IMR-90 (cell line): Measurements from ENCODE around the gene TDRD6. TPM values are rescaled to one million over a fixed set of nuclear protein-coding genes. Genes with fewer than 3 reads are reported as not detected.

ENCODE experiments used
- ATAC-seq: fragments of 200-7000 bp; cut with Tn5 transposase; 2 replicates; pipeline ENCODE4 v1.9.1; 2020; ENCODE audit warnings: low read depth, mild to moderate bottlenecking, moderate library complexity
- BruUV-seq: library from RNA; stranded (reverse); fragments of 400-500 nt; replicated peaks from 2 replicates; lab custom pipeline; 2021; lab: Mats Ljungman, UMichigan
- CTCF ChIA-PET: fragments of 300-600 bp; formaldehyde crosslinking; extraction: SDS; loops from one replicate; lab custom pipeline; 2021; ENCODE audit warnings: antibody characterized with exemption; lab: Yijun Ruan, JAX
- POLR2A ChIA-PET: fragments of 300-600 bp; sonication (Branson Sonifier 250); formaldehyde crosslinking; loops from one replicate; lab custom pipeline; 2022; ENCODE audit warnings: antibody characterized with exemption; ENCODE audit not compliant: unreplicated experiment; lab: Charles Lee
- DNase-seq: peaks from one replicate; pipeline ENCODE4 v3.0.0; 2013
- H2AFZ ChIP-seq: replicated peaks from 2 replicates; pipeline ENCODE3; 2013; ENCODE audit warnings: low read length, mild to moderate bottlenecking; ENCODE audit not compliant: poor library complexity
- H2AK5ac ChIP-seq: 2 replicates; pipeline ENCODE4 v1.6.1; 2013; ENCODE audit warnings: low read depth, low read length, inconsistent platforms
- H2AK9ac ChIP-seq: replicated peaks from 2 replicates; pipeline ENCODE3; 2013; ENCODE audit warnings: mild to moderate bottlenecking, low read depth, low read length, moderate library complexity; ENCODE audit not compliant: poor library complexity
- H2BK120ac ChIP-seq: 2 replicates; pipeline ENCODE4 v1.6.1; 2013; ENCODE audit warnings: low read depth, low read length, inconsistent platforms
- H2BK15ac ChIP-seq: 3 replicates; pipeline ENCODE4 v1.6.1; 2013; ENCODE audit warnings: low read depth, low read length, inconsistent platforms
- H2BK20ac ChIP-seq: 2 replicates; pipeline ENCODE4 v1.6.1; 2013; ENCODE audit warnings: low read depth, mild to moderate bottlenecking, inconsistent platforms, low read length, moderate library complexity
- H2BK5ac ChIP-seq: 2 replicates; pipeline ENCODE4 v1.6.1; 2013; ENCODE audit warnings: mild to moderate bottlenecking, low read depth, low read length, inconsistent platforms; ENCODE audit not compliant: poor library complexity, severe bottlenecking
- H3K14ac ChIP-seq: replicated peaks from 2 replicates; pipeline ENCODE4 v1.6.1; 2013; ENCODE audit warnings: low read depth, low read length, inconsistent platforms
- H3K18ac ChIP-seq: 2 replicates; pipeline ENCODE4 v1.6.1; 2013; ENCODE audit warnings: low read depth, low read length, control low read depth
- H3K23ac ChIP-seq: 2 replicates; pipeline ENCODE4 v1.6.1; 2013; ENCODE audit warnings: low read depth, low read length, inconsistent platforms
- H3K27ac ChIP-seq: 2 replicates; pipeline ENCODE4 v1.5.1; 2013; ENCODE audit warnings: mild to moderate bottlenecking, control low read depth, low read length; ENCODE audit not compliant: insufficient read depth
- H3K27me3 ChIP-seq: 2 replicates; pipeline ENCODE4 v1.6.1; 2013; ENCODE audit warnings: low read length; ENCODE audit not compliant: control insufficient read depth, insufficient read depth
- H3K36me3 ChIP-seq: 2 replicates; pipeline ENCODE4 v1.6.1; 2013; ENCODE audit warnings: low read length, mixed read lengths; ENCODE audit not compliant: control insufficient read depth, insufficient read depth
- H3K4ac ChIP-seq: 2 replicates; pipeline ENCODE4 v1.6.1; 2013; ENCODE audit warnings: low read depth, low read length, inconsistent platforms
- H3K4me1 ChIP-seq: 2 replicates; pipeline ENCODE4 v1.6.1; 2013; ENCODE audit warnings: low read length, mixed read lengths; ENCODE audit not compliant: control insufficient read depth, insufficient read depth
- H3K4me2 ChIP-seq: 2 replicates; pipeline ENCODE4 v1.6.1; 2013; ENCODE audit warnings: low read depth, mild to moderate bottlenecking, control low read depth, low read length, moderate library complexity
- H3K4me3 ChIP-seq: 2 replicates; pipeline ENCODE4 v1.5.1; 2013; ENCODE audit warnings: low read depth, mild to moderate bottlenecking, control low read depth, low read length, moderate library complexity; ENCODE audit not compliant: insufficient read depth
- H3K56ac ChIP-seq: 2 replicates; pipeline ENCODE4 v1.6.1; 2013; ENCODE audit warnings: low read length, inconsistent platforms; ENCODE audit not compliant: insufficient read depth; ENCODE audit errors: extremely low read depth
- H3K79me1 ChIP-seq, 2 experiments: 2 replicates each; pipeline ENCODE4 v1.6.1; 2013; ENCODE audit warnings: low read length in 2 of 2, inconsistent platforms in 1 of 2, low read depth in 1 of 2
- H3K9ac ChIP-seq: 2 replicates; pipeline ENCODE4 v1.6.1; 2013; ENCODE audit warnings: low read depth, low read length, control low read depth
- H3K9me1 ChIP-seq: 2 replicates; pipeline ENCODE4 v1.6.1; 2013; ENCODE audit warnings: low read length, inconsistent platforms; ENCODE audit not compliant: insufficient read depth
- H3K9me3 ChIP-seq: 2 replicates; pipeline ENCODE4 v1.6.1; 2013; ENCODE audit warnings: low read length; ENCODE audit not compliant: control insufficient read depth, insufficient read depth
- H4K20me1 ChIP-seq: 2 replicates; pipeline ENCODE4 v1.6.1; 2013; ENCODE audit warnings: low read length, inconsistent platforms; ENCODE audit not compliant: insufficient read depth
- H4K5ac ChIP-seq: 2 replicates; pipeline ENCODE4 v1.6.1; 2013; ENCODE audit warnings: mild to moderate bottlenecking, low read depth, low read length, control low read depth
- H4K8ac ChIP-seq, 2 experiments: 2 replicates each; pipeline ENCODE4 v1.6.1; 2013; ENCODE audit warnings: low read depth in 2 of 2, low read length in 2 of 2, control low read depth in 1 of 2, inconsistent platforms in 1 of 2
- H4K91ac ChIP-seq: 2 replicates; pipeline ENCODE4 v1.6.1; 2013; ENCODE audit warnings: low read depth, low read length, inconsistent platforms; ENCODE audit not compliant: insufficient read depth
- FOS ChIP-seq: fragments of 150-350 bp; IDR thresholded peaks from 2 replicates; pipeline ENCODE4 v1.6.1; 2016; ENCODE audit warnings: low read depth, low read length
- MAZ ChIP-seq: IDR thresholded peaks from 2 replicates; pipeline ENCODE4 v1.6.1; 2012; ENCODE audit warnings: low read depth, mild to moderate bottlenecking, low read length, improper control_type of control experiment, moderate library complexity, borderline replicate concordance
- WGBS, 2 experiments: methylation state at CpG; one replicate each; pipeline versions ENCODE4 v1.1.5 to v1.1.7; 2013; ENCODE audit warnings: missing lambda C conversion rate in 2 of 2; ENCODE audit not compliant: insufficient read length in 1 of 2; ENCODE audit errors: extremely low coverage in 2 of 2; 5-methylcytosine and 5-hydroxymethylcytosine counted together
- dilution Hi-C: fragments of 300-500 bp; cut with HindIII; formaldehyde crosslinking; loops from one replicate; pipeline ENCODE4 v1.14.3; 2018; ENCODE audit warnings: low sequenced_read_pairs; ENCODE audit not compliant: unreplicated experiment
- in situ Hi-C: fragments of 300-500 bp; cut with MboI; formaldehyde crosslinking; loops from 3 replicates; pipeline ENCODE4 v1.14.3; 2019; ENCODE audit warnings: low sequenced_read_pairs, inconsistent platforms, mixed read lengths
- intact Hi-C: fragments of 100-400 bp; cut with micrococcal nuclease; formaldehyde crosslinking; loops from 2 replicates; pipeline ENCODE4 v1.10.0; 2022
- polyA plus RNA-seq, 3 experiments: library from polyadenylated mRNA; depleted of rRNA; stranded (reverse); fragments of >200 nt; gene quantifications; 2 replicates each; pipeline ENCODE4 v1.2.3, GENCODE V29; 2012; ENCODE audit warnings: low replicate concordance in 1 of 3
- total RNA-seq: library from RNA; depleted of rRNA; stranded (reverse); fragments of >200 nt; gene quantifications from 2 replicates; pipeline ENCODE4 v1.2.3, GENCODE V29; 2012

Gene TDRD6
- total and polyA plus RNA-seq, 2 of the 4 experiments (the other 2 are of a cell fraction), result not detected

DNA sequence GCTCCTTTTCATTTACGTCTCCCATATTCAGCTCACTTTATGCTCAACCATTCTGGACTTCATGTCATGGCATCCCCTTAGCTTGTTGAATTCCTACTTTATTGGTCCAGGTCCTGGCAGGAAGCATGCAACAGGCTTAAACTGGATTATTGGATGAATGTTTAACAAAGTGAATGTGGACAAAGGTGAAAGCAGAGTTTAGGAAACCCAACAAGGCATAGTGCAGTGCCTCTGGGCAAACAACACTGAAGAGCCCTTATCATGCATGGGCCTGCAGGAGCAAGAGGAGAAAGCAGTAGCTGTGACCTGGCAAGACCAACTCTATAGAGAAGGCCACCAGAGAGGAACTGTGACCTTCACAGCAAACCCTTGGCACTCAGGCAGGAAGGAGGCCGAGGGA, 53.8 kb downstream of the TDRD6 start:
- Histone ChIP-seq H2AK9ac (no peak overlapping the region), H2BK20ac (no peak overlapping the region), H3K4me1 (no peaks in the 10 kb centered on the region), H2BK15ac (no peak overlapping the region), H3K27ac (no peak overlapping the region), H3K4me2 (no peak overlapping the region), H3K27me3 (peaks cover 2% of the 10 kb centered on the region; the same call in 1 of the 2 replicates), H3K56ac (no peak overlapping the region), H3K9ac (no peak overlapping the region), H3K79me1 (no peaks in the 10 kb centered on the region), H2BK120ac (no peak overlapping the region), H3K23ac (no peak overlapping the region), H3K4me3 (no peak overlapping the region), H3K9me1 (no peaks in the 10 kb centered on the region), H2AFZ (no peak overlapping the region), H4K8ac (no peak overlapping the region), H3K36me3 (no peaks in the 10 kb centered on the region), H4K91ac (no peak overlapping the region), H4K20me1 (no peaks in the 10 kb centered on the region), H3K9me3 (no peaks in the 10 kb centered on the region), H4K5ac (no peak overlapping the region), H3K4ac (no peak overlapping the region), H3K18ac (no peak overlapping the region), H2AK5ac (no peak overlapping the region), H3K14ac (no peak overlapping the region), H2BK5ac (no peak overlapping the region)
- in situ Hi-C loops, result no loop called here
- dilution Hi-C loops, result no loop called here
- ChIA-PET CTCF (no interaction called here), POLR2A (no interaction called here)
- 80% methylated on average over 1 of the region's 2 CpGs; no CpG with 5 or more reads in 1 of the 2 experiments for WGBS, 2 experiments
- ATAC-seq (no peak), DNase-seq (no peak)
- TF ChIP-seq FOS (no peak), MAZ (no peak)
- intact Hi-C loops, result no loop called here
- no TSS peak for BruUV-seq
